GM21528 (cell line): ENCODE data around the gene GSDME.

Experiments used
- ATAC-seq: cut with Tn5 transposase; IDR thresholded peaks from one replicate; pipeline ENCODE4 v1.9.1; 2021; ENCODE audit warnings: mild to moderate bottlenecking, moderate library complexity; ENCODE audit not compliant: unreplicated experiment, low FRiP score

GSDME gene

DNA sequence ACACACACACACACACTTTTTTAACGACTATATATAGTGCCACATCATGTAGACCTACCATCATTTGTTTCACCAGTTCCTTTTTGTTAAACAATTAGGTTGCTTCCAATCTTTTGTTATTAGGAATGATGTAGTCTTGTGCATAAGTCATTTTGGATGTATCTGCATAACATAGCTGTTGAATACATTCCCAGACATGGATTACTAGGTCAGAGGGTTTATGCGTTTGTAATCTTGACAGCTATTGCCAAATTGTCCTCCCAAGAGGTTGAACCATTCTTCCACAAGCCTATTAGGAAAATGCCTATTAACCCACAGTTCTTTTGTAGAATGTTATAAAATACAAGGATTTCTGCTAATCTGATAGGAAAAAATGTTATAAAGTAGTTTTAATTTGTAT is 96.7 kb downstream of the GSDME start:
- no peak for ATAC-seq

DNA sequence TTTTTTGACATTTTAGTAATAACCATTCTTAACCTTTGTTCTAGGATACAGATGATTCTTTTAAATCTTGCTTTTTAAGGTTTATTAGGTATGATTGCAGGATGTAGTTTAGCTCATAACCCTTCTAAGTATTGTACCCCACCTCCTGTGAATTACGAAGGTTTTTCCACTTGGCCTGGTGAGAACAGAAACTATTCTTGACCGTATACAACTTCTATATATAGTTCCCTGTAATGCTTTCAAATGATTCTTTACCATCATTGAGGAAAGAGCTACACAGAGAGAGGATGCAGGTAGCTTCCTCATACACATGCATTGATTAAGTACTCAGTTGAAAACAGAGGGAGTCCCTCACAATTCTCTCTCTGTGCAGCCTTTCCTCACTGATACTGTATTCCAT is 97.8 kb downstream of the GSDME start:
- ATAC-seq: no peak

DNA sequence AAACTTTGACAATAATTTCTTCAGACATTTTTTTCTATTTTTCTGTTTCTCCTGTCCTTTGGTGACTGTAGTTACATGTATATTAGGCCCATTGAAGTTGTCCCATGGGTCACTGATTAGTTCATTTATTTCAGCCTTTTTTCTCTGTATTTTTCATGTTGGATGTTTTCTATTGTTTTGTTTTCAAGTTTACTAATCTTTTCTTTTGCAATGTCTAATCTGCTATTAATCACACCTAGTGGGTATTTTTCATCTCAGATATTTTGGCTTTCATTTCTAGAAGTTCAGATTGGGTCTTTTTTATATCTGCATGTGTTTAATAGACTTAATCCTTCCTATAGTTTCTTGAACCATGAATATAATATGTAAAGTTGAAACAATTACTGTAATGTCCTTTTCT is 99.3 kb downstream of the GSDME start:
- no peak for ATAC-seq

DNA sequence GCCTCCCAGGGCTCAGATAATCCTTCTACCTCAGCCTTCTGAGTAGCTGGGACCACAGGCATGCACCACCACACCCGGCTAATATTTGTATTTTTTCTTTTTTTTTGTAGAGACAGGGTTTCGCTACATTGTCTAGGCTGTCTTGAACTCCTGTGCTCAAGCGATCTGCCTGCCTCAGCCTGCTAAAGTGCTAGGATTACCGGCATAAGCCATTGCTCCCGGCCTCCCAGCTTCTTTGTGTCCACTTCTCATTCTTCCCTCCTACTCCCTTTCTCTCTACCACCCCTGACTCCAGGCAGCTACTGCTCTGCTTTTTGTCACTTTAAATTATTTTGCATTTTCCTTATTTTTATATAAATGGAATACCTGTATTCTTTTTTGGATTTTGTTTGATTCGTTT is 100.7 kb downstream of the GSDME start:
- no peak for ATAC-seq

DNA sequence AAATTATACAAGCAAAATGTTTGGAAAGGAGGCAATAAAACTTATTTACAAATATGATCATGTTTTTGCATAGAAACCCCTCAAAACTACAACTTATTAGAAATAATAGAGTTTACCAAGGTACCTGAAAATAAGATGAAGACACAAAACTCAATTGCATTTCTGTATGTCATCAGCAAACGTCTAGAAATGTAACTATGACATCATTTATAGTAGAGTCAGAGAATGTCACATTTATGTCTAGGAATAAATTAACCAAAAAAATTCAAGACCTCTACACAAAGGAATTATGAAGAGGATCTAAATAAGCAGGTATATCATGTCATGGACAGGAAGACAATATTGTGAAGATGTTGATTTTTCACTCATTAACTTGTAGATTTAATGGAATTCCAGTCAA is 103.0 kb downstream of the GSDME start:
- no peak for ATAC-seq

DNA sequence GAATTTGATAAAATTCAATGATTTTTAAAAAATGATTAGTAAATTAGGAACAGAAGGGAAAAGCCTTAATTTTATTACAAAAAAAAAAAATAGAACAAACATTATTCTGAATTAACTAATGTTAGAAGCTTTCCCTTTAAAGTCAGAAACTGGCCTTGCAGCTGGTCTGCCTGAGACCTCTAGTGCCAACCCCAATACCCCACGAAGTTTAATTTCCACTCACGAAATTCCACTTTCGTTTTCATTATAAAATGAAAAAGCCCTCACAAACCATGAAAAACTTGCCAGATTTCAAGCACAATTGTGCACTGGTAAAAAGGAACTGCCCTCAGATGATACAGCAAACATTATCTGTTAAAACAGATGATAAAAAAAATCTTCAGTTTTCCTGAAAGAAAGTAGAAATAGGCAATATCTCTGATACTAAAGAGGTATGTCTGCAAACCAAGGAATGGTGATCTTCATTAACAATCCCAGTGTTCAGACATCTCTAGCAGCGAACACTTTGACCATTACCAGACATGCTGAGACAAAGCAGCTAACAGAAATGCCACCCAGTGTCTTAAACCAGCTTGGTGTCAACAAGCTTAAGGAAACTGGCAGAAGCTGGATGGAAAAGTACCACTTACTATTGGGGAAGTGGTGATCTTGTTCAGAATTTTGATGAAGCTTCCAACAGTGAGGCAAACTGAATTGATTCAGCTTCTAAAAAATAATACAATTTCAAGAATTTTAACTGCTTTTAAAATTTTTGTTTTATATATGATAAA is 103.8 kb downstream of the GSDME start:
- ATAC-seq: no peak

DNA sequence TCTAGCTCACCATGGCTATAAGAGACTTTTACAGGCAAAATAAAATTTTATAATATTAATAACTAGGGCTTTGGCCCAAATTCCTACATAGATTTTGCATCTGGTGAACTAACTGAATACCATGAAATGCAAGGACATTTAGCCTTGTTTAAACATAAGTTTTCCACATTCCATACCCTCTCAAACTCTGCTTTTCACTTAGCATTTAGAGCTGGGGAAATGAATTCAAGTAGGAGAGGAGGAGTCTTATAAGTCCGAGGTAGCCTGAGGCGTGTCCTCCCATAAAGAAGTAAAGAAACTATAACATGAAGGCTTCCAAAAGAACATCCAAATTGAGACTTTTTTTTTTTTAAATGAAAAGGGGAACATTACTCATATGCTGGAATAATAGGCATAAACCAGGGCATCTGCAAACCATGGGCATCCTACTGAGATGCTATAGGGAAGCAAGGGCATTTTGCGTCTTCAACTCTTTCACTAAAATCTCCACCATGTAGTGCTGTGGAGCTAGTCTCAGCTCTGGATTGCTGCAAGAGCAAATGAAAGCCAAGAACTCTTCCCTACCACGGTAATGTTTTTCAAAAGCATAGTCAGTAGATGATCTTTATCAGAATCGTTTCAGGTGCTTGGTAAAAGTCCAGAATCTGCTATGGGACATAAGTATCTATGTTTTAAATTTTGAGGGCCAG is 104.9 kb downstream of the GSDME start:
- ATAC-seq: no peak
